HuH-7.5 (cell line): Measurements from ENCODE around the gene PIGP.
"Not testable (repeated sequence)": the region's sequence is repeated elsewhere in the genome, so short reads cannot be mapped to it uniquely, and the experiment has no call there.

Experiments used
- DNase-seq: peaks from one replicate; pipeline ENCODE4 v3.0.0; 2011; ENCODE audit warnings: low spot score

Gene PIGP

GRCh38 chr21:37044643-37045042 is 28.2 kb downstream of the PIGP start:
- no peak for DNase-seq

GRCh38 chr21:37043818-37044217 is 29.1 kb downstream of the PIGP start:
- DNase-seq = no peak

GRCh38 chr21:37041706-37042271 is 31.1 kb downstream of the PIGP start:
- no peak for DNase-seq

GRCh38 chr21:37040212-37040611 is 32.7 kb downstream of the PIGP start:
- no peak for DNase-seq

GRCh38 chr21:37039411-37040075 is 33.3 kb downstream of the PIGP start:
- no peak for DNase-seq

GRCh38 chr21:37036177-37036576 is 36.7 kb downstream of the PIGP start:
- DNase-seq = no peak

- DNase-seq = not testable (repeated sequence)
Measured at GRCh38 chr21:37034394-37034793, 38.5 kb downstream of the PIGP start.

GRCh38 chr21:37032877-37033471 is 39.9 kb downstream of the PIGP start:
- DNase-seq = no peak

- DNase-seq = no peak
Measured at GRCh38 chr21:37032293-37032692, 40.6 kb downstream of the PIGP start.

- no peak for DNase-seq
Measured at GRCh38 chr21:37030864-37031263, 42.0 kb downstream of the PIGP start.

- no peak for DNase-seq
Measured at GRCh38 chr21:37028570-37028969, 44.3 kb downstream of the PIGP start.

GRCh38 chr21:37026499-37026898 is 46.4 kb downstream of the PIGP start:
- DNase-seq = no peak

- no peak for DNase-seq
Measured at GRCh38 chr21:37017951-37018679, 54.8 kb downstream of the PIGP start.
